OCI-LY1 (cell line): ENCODE data around the gene RGSL1.

ENCODE experiments used
- CTCF ChIP-seq: fragments of 200-600 bp; sonication (generic), shearing (Covaris generic); IDR thresholded peaks from 2 replicates; pipeline ENCODE4 v1.5.1; 2017; ENCODE audit warnings: mild to moderate bottlenecking, antibody characterized with exemption, low read length, moderate library complexity, mixed read lengths
- EZH2 ChIP-seq: fragments of 200-600 bp; sonication (generic), shearing (Covaris generic); IDR thresholded peaks from 2 replicates; pipeline ENCODE4 v1.8.0; 2017; ENCODE audit warnings: borderline replicate concordance, mixed run types, mild to moderate bottlenecking, antibody characterized with exemption, low read length, moderate library complexity, mixed read lengths

GRCh38 chr1:182426442-182427430, 23.2 kb upstream of the RGSL1 start:
- no peak for TF ChIP-seq CTCF
- no peak for TF ChIP-seq EZH2
